GM12878 (cell line): ENCODE measurements around the gene DIP2B. TPM values are rescaled to one million over a fixed set of nuclear protein-coding genes. Genes with fewer than 3 reads are reported as not detected.

Source experiments
- DPF2 ChIP-seq: fragments of 450-650 bp; IDR thresholded peaks from 2 replicates; pipeline ENCODE4 v1.6.1; 2017; ENCODE audit warnings: mild to moderate bottlenecking
- E2F4 ChIP-seq: IDR thresholded peaks from 2 replicates; pipeline ENCODE4 v1.6.1; 2012; ENCODE audit warnings: low read depth, low read length, improper control_type of control experiment
- EED ChIP-seq: sonication (generic); IDR thresholded peaks from 2 replicates; pipeline ENCODE4 v1.6.1; 2016; ENCODE audit warnings: antibody characterized with exemption, low read depth
- ETV6 ChIP-seq, 2 experiments: fragments of 450-650 bp in 1 of 2; IDR thresholded peaks in 1 of 2; conservative IDR thresholded peaks in 1 of 2; 2 replicates each; pipeline ENCODE4 v1.6.1; 2014; ENCODE audit warnings: antibody characterized with exemption in 1 of 2, borderline replicate concordance in 1 of 2, low read depth in 1 of 2, mild to moderate bottlenecking in 1 of 2, moderate library complexity in 1 of 2
- HDGF ChIP-seq: fragments of 450-650 bp; IDR thresholded peaks from 2 replicates; pipeline ENCODE4 v1.6.1; 2016; ENCODE audit warnings: antibody characterized with exemption
- IKZF1 ChIP-seq: fragments of 450-650 bp; conservative IDR thresholded peaks from 2 replicates; pipeline ENCODE4 v1.6.1; 2017; ENCODE audit warnings: antibody characterized with exemption, mild to moderate bottlenecking
- IRF4 ChIP-seq: IDR thresholded peaks from 2 replicates; pipeline ENCODE4 v1.6.1; 2011; ENCODE audit warnings: low read depth, low read length
- MTA3 ChIP-seq: IDR thresholded peaks from 2 replicates; pipeline ENCODE4 v1.6.1; 2012; ENCODE audit warnings: low read length, inconsistent platforms, borderline replicate concordance
- SRF ChIP-seq, 2 experiments: IDR thresholded peaks; 2 replicates each; pipeline ENCODE4 v1.6.1; 2011; ENCODE audit warnings: low read depth in 2 of 2, low read length in 2 of 2, mild to moderate bottlenecking in 1 of 2, moderate library complexity in 1 of 2
- STAT1 ChIP-seq: fragments of 450-650 bp; conservative IDR thresholded peaks from 2 replicates; pipeline ENCODE4 v1.6.1; 2014; ENCODE audit warnings: antibody characterized with exemption, mild to moderate bottlenecking
- USF2 ChIP-seq: IDR thresholded peaks from 2 replicates; pipeline ENCODE4 v1.6.1; 2011; ENCODE audit warnings: low read depth, low read length, improper control_type of control experiment, borderline replicate concordance
- WRNIP1 ChIP-seq: IDR thresholded peaks from 2 replicates; pipeline ENCODE4 v1.6.1; 2011; ENCODE audit warnings: low read depth, low read length, improper control_type of control experiment, borderline replicate concordance
- polyA plus RNA-seq, 11 experiments: library from polyadenylated mRNA; depleted of rRNA in 4 of 11; unstranded in 6 of 11; stranded (reverse) in 5 of 11; fragments of >200 nt; fragmentation: Nextera tagmentation in 4 of 11; fragmentation: Illumina TruSeq in 1 of 11; extraction: Ambion mirVana in 4 of 11; extraction: Trizol in 1 of 11; gene quantifications; 1 replicate in 1 of 11; 2 replicates in 10 of 11; pipeline versions ENCODE4 v1.2.1 to v1.2.3, GENCODE V29; 2011 to 2016; ENCODE audit warnings: inconsistent platforms in 2 of 11, missing spikeins in 2 of 11, low read depth in 1 of 11
- total RNA-seq, 4 experiments: library from RNA; depleted of rRNA in 3 of 4; stranded (reverse); fragments of >200 nt in 3 of 4; fragmentation: Illumina TruSeq in 1 of 4; extraction: Trizol in 1 of 4; gene quantifications; 2 replicates each; pipeline versions ENCODE4 v1.2.1 to v1.2.3, GENCODE V29; 2013 to 2021

DIP2B gene
- total and polyA plus RNA-seq, 10 of the 15 experiments (the other 5 are each of a cell fraction or from before 2014, with no cell fraction given): 4.5 to 30.0 (median 18.6) TPM

- peak; percentile 34; the same call in 1 of the 2 replicates for TF ChIP-seq MTA3
- no peak for TF ChIP-seq USF2
- TF ChIP-seq DPF2: peak; percentile 65; the same call in 1 of the 2 replicates
- peak; percentile 79 for TF ChIP-seq IRF4
- TF ChIP-seq WRNIP1: no peak
- no peak for TF ChIP-seq E2F4
- TF ChIP-seq EED: peak; percentile 85
- peak; percentile 78 for TF ChIP-seq IKZF1
- 0 out of 4 replicates have a peak, but pooled peaks of 1 of the 2 experiments have one; percentile 13 for TF ChIP-seq SRF (IDR thresholded peaks at IDR 0.05; ENCODE audit: low read depth in 2 of 2, low read length in 2 of 2)
- 0 out of 2 replicates have a peak, but pooled peaks have one; percentile 26 for TF ChIP-seq STAT1
- 0 out of 2 replicates have a peak, but pooled peaks have one; percentile 13 for TF ChIP-seq HDGF
- peak in 1 of 2 experiments; percentile 29; a peak in 1 of 4 replicates for TF ChIP-seq ETV6 (conservative IDR thresholded peaks at IDR 0.05 in 1 of 2, IDR thresholded peaks at IDR 0.05 in 1 of 2; ENCODE audit: borderline replicate concordance in 1 of 2, low read depth in 1 of 2)
- TF ChIP-seq, all 136 proteins: peak for 17
Measured at GRCh38 chr12:50579757-50580267, 75.0 kb downstream of the DIP2B start (continued).
